Measurements from ENCODE around the gene CCDC187.

Gene CCDC187

DNA sequence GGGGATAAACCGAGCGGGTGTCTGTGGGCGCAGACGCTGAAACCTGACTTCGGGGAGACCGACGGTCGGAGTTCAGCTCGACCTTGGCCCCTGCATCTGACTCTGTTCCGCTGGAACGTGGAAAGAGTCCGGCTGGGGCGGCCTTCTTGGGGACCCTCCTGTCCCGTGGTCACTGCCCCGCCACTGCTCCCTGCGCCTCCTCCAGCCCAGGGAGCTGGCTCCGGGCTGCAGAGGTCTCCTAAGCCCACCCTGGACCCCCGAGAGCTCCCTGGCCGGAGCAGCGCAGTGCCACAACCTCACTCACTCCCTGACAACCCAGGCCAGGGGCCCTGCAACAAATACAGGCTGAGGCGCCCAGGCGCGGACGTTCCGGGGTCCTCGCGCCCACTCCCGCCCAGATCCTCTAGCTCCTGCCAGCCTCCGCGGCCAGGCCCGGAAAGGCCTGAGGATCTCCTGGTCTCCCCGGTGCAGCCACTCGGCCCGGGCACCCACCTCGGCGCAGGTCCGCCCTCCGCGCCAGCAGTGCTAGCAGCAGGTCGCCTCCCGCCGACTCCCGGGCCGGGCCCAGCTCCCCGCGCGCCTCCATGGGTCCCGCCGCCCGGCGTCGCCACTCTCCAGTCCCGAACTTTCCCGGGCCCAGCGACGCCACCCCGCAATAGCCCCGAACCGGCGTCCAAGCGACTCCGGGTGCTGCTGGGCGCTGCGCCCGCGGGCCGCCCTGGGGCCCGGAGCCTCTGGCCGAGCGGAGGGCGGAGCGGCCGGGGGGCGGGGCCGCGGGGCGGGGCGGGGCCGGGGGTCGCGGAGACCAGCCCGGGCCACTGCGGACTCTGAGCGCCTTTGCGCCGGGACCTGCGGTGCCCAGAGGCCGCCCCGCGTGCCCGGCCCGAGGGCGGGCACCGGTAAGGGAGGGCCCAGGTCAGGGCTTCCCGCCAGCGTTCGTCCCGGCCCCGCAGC is 101.2 kb downstream of the CCDC187 start:
- no peak for DNase-seq

DNA sequence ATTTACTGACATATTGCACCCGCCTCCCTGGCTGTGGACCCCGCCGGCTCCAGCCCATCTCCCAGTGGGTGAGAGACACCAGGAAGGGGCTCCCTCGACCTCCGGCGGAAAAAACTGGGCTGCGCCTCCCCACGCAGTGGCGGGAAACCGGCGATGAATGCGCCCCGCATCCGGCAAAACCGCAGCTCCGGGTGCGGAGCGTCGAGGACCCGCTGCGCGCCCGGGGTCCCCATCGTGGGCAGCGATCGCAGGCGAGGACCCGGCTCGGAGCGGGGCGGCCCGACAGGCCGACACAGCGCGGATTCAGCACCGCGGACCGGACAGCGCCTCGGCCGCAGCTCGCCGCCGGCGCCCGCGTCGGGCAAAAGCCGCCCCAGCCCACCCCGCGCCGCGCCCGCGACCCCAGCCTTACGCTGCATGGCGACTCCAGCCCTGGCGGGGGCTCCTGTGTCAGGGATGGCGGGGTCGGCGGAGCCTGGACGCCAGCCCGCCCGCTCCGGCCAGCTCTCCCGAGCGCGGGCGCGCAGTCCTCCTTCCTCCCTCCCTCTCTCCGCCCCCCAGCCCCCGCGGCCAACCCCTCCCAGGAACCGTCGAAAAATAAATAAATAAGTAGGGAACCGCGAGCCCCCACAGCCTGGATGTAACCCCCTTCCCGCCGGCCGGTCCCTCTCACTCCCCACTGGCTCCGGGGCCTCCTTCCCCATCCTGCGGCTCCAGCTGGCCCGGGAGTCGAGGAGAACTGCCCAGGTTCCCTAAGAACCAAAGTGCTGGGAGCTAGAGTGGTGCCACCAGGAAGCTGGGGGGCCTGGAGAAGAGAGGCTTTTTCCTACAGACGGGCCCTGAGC is 102.1 kb downstream of the CCDC187 start:
- no peak for DNase-seq

DNA sequence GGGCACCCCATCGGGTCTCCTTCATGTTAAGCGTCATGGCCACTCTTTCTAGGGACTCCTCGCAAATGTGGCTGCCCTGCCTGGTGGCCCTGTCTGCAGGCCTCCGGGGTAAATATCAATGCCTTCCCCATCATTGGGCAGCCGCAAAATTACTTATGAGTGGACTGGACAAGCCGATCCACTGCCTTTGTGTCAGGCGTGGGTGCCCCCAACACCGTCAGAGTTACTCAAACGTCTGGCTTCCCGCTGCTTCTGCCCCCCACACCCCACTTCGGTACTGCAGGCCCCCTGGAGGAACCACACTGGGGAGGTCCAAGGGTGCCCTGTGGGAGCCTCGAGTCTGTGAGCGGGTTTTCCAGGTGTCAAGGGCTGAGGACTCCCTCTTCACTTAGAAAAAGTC is 102.7 kb downstream of the CCDC187 start:
- no peak for DNase-seq

DNA sequence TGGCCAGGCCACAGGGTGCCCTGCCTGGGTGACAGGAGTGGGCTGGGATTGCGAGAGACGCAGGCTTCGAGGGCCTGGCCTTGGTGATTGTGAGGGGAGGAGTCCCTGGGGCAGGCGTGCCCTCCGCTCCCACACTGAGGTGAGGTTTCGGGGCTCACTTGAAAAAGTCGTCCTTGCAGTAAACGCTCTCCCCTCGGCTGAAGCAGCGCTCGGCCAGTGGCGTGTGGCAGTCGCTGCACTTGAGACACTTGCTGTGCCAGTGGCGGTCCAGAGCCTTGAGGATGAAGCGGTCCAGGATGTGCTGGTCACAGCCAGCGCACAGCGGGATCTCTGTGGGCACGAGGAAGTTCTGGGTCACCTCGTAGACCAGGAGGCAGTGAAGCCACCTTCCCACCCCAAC is 103.5 kb downstream of the CCDC187 start:
- DNase-seq, result no peak

All from CD4-positive, alpha-beta T cell treated with Interferon gamma for 1 hour (primary cell).